Suprapubic skin (tissue), 4 donors: ENCODE results near the gene CCDC78.

Source experiments
- POLR2A ChIP-seq, 2 donors: fragments of 450-650 bp; IDR thresholded peaks; one replicate each; pipeline ENCODE4 v1.6.1; 2017; ENCODE audit warnings: antibody characterized with exemption in 2 of 2, mild to moderate bottlenecking in 2 of 2, moderate library complexity in 2 of 2
- POLR2AphosphoS5 ChIP-seq, 3 donors: sonication (generic); formaldehyde crosslinking; IDR thresholded peaks; one replicate each; pipeline ENCODE4 v1.6.1; 2017; ENCODE audit warnings: antibody characterized with exemption in 3 of 3
- TF ChIP-seq, protein P1 (sequence below), 2 donors: fragments of 200-600 bp in 1 of 2; fragments of 450-650 bp in 1 of 2; sonication (generic) in 1 of 2; IDR thresholded peaks; one replicate each; pipeline ENCODE4 v1.5.1; 2016 to 2019; ENCODE audit warnings: antibody characterized with exemption in 2 of 2, mild to moderate bottlenecking in 1 of 2, moderate library complexity in 1 of 2

DNA sequence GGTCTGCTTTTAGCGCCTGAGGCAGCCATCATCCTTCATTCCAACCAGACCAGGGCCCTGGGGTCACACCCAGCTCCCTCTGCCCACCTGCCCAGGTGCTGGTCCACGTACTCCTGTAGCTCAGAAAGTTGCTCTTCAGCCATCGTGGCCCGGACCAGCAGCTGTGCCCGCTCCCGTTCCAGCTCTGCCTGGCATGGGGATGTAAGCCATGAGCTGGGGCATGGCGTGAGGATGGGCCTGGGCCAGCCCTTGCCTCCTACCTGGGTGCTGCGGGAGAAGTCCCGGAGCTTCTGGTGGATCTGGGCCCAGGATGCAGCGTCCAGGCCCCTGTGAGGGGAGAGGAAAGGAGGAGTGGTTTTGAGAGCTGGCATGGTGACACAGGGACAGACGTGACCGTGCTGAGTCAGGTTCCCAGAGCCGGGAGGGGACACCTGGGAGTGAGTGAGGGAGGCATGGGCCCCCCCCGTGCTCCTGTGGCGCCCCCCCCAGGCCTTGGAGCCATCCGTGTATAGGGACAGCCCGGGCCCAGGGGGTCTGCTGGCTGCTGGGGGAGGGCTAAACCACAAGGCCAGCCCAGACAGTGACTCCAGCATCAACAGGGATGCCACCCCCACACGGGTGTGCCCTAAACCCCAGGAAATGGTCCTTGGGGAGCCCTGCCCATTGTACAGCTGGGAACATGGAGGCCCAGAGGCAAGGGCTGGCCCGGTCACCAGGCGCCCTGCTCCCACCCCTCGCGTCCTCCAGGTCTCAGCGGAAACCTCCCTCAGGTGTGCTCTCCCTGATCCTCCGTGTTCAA lies 3.2 kb downstream of the CCDC78 start:
- TF ChIP-seq POLR2A (IDR thresholded peaks at IDR 0.05) (no peak), POLR2AphosphoS5 (IDR thresholded peaks at IDR 0.05) (no peak)
- TF ChIP-seq, protein P1, sequence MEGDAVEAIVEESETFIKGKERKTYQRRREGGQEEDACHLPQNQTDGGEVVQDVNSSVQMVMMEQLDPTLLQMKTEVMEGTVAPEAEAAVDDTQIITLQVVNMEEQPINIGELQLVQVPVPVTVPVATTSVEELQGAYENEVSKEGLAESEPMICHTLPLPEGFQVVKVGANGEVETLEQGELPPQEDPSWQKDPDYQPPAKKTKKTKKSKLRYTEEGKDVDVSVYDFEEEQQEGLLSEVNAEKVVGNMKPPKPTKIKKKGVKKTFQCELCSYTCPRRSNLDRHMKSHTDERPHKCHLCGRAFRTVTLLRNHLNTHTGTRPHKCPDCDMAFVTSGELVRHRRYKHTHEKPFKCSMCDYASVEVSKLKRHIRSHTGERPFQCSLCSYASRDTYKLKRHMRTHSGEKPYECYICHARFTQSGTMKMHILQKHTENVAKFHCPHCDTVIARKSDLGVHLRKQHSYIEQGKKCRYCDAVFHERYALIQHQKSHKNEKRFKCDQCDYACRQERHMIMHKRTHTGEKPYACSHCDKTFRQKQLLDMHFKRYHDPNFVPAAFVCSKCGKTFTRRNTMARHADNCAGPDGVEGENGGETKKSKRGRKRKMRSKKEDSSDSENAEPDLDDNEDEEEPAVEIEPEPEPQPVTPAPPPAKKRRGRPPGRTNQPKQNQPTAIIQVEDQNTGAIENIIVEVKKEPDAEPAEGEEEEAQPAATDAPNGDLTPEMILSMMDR (IDR thresholded peaks at IDR 0.05), result no peak
